GM18858 (cell line): ENCODE measurements around the gene KCNMA1.

Experiments used
- ATAC-seq: cut with Tn5 transposase; IDR thresholded peaks from one replicate; pipeline ENCODE4 v1.9.1; 2021; ENCODE audit not compliant: unreplicated experiment

The KCNMA1 gene

DNA sequence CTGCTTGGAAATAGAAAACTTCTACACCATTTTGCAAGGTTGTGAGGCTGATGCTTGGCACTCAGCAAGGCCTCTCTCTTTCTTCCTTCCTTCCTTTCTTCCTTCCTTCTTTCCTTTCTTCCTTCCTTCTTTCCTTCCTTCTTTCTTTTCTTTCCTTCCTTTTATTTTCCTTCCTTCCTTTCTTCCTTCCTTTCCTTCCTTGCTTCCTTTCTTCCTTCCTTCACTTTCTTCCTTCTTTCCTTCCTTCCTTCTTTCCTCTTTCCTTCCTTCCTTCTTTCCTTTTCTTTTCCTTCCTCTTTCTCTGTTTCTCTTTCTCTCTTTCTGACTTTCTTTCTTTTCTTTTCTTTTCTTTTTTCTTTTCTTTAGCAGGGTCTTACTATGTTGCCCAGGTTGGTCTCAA lies 460.4 kb downstream of the KCNMA1 start:
- ATAC-seq = no peak

DNA sequence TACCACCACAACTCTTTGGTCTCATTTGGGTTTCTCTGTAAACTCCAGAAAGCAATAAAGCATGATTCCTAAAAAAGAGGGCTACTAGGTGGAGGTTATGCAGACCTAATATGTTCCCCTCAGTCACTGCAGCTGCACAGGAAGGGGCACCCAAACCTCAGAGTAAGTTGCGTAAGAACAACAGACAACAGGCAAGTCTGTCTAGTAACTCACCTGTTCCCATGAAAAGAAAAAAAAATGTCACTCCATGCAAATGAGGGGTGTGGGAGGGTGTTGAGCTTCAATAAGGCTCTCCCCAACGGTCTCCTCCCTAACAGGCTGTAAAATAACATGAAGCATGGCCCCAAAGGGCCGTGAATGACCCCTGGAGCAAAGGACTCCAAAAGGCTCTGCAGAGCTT lies 461.4 kb downstream of the KCNMA1 start:
- ATAC-seq = no peak

DNA sequence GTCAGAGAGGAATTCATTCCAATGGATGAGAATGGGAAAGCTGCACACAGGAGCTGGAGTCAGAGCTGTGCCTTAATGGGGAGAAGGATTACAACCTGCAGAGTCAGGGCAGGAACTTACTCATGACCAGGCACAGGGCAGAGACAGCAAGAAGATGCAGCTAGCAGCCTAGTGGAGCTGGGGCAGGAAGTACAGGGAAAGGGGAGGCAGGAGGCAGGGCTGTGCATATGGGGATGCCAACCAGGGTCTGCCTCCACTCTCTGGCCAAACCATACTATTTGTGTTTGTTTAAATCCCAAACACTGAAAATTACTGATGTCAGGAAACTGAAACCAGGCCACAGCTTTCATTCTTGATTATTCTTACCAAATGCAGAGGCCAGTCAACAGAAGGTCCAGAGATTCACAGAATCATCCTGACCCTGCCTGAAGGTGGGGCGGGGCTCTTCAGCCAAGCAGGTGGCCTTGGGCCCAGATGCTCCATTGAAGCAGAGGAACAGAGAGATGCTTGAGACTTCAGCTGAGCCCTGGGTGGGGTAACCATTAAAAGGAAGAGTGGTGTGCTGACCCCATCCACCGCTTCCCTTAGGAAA lies 461.9 kb downstream of the KCNMA1 start:
- ATAC-seq = no peak

DNA sequence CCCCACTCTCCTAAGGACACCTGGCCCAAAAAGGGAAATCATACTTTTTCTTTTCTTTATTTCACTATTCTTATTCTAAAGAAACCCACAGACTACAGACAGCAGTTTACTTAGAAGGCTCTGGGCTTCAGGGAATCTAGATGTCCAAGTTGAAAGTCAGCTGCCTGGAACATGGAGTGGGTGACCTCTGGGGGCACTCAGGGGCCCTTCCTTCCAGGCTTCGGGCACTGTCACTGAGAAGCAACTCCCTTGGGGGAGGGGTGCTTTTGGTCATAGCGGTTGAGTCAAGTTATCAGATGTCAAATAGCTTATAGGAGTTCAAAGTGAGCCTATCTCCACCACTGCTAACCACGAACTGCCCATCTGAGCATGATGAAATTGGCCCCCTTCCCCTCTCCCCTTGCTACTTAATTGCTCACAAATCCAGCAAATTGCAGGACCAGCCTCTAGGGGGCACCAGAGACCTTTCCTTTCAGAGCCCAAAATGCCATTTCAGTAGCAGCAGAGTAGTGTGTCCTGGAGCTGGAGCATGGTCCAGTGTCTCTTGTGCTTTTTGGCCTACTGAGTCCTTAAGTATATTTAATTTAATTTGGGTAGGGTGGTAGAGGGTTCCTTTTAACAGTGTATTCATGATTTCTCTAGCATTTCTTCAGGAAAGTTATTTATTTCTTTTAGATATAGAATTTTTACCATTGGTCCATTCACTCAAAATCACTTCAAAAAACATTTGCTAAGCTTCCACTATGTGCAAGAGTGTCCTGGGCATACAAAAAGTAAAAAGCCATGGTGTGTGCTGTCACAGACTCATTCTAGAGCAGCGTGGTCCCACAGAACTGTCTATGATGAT lies 463.8 kb downstream of the KCNMA1 start:
- ATAC-seq = no peak

DNA sequence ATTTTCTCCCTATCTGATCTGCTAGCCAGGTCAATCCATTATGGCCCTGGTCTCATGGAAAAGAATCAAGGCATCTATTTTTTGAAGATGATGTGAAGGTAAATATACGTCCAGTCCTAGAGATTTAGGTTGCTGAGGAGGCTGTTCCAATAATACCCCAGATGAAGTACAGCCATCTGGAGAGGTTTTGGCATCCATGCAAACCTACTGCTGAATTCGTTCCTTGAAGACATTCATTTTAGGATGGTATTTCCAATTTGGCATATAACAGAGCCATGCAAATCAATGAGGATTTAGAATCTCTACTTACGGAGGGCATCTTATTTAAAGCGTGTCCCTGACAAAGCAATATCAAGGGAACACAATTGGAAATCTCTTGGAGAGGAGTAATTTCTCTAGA lies 465.5 kb downstream of the KCNMA1 start:
- ATAC-seq = no peak

DNA sequence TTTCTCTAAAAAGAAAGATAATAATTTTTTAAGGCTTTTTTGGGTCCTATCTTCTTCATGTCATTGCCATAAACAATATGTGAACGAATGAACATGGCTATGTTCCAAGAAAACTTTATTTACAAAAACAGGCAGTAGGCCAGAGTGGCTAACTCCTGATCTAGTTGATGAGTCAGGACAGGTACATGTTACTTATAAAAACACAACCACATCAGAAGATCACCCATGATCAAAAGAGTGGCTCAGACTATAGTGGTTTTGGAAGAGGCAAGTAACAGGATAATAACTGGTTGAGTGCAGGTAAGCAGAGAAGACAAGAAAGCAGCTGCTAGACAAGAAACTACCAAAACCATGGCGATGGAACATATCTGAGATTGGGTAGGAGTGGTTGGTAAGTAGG lies 468.7 kb downstream of the KCNMA1 start:
- no peak for ATAC-seq

DNA sequence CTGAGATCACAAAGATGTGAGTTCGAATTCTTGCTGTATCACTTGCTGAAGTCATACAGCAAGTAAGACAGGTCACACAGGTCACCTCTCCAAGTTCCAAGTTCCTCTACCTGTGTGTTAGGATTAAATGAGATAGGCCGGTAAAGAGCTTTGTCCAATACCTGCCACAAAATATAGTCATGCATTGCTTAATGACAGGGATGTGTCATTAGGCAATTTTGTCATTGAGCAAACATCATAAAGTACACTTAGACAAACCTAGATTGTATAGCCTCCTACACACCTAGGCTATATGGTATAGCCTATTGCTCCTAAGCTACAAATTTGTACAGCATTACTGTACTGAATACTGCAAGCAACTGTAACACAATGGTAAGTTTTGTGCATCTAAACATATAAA lies 469.4 kb downstream of the KCNMA1 start:
- ATAC-seq = no peak

DNA sequence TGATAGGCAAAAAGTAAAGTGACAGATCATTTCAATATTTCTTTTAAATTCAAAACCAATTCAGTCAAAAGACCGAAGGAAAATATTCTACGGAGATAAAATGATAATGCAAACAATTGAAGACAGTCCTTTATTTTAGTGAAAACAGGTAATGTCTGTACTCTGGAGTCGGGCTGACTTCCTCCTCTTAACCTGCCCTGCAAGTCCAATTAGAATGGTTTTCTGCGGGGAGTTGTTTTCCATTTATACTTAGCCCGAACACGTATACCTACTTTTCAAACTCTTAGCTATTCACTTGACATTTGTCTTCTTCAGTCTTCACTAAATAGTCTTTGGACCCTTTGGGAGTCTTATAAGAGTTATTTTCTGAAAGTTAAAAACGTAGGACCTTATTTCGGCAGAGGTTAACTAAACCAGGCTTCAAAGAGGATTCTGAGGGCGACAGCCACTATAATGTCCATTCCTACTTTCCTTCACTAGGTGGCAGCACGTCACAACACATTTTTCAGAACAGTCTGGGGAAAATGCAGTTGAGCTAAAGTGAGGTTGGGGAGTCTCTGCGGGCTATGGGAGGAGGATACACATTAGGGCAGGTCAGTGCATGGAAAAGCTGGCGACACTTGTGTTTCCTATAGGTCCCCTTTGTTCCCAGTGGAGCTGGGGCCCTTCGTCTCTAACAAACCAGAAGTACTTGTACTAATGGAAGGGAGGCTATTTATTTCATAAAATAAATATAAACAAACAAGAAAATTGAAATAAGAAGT lies 472.0 kb downstream of the KCNMA1 start:
- peak; percentile 53 for ATAC-seq

DNA sequence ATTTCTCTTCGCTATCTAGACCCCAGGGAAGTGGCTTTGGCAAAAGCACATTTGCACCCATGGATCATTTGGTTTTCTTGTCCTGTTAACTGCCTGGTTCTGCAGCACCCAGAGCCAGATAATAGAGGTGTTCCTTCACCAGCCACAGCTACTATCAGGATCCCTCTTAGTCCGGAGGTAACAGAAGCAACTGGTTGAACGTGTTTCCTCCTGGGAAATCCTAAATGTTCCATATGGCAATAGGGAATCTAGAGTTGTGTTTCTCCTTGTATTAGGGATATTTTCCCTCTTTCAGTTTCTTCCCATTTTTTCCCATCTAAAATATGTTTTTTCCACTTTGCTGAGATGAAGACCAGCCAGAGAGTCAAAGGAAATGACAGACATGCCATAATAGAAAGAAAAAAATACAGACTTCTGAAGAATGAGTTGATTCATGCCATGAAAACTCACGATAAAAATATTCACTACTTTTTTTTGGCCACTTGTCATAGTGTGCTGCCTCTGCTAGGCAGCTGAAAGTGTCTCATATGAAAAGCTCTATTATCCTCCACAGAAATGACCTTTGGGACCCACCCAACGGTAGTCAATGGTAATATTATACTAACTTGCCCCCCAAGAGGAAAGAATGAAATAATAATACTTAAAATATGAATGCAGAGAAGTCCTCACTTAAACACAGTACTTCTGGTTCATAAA lies 472.8 kb downstream of the KCNMA1 start:
- no peak for ATAC-seq

DNA sequence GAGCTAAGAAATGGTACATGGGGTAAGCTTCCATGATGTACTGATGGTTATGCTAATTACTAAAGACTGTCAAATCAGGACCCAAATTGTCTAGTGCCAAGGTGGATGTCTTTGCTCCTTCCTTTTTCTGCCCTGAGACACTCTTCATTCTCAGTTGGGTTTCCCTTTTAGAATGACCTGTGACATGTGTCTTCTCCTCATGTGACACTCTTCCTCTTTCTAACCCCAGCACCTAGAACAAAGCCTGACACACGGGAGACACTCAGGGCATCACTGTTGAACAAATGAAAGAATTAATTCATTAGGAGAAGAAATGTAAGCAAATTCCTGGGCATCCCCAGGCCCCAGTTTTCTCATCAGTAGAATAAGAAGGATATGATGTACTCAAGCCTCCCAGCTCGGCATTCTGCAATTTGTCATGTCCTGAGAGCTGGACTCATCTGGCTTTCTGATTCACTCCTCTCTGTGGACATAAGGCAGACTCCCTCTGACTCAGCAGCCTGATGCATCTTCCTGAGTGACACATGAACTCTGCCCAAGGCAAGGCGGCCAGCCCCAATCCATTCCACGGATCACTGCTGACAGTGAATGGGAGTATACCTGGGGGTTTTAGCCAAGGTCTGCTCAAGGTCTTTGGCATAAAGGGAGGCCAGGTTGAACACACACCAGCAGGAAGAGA lies 473.8 kb downstream of the KCNMA1 start:
- no peak for ATAC-seq

DNA sequence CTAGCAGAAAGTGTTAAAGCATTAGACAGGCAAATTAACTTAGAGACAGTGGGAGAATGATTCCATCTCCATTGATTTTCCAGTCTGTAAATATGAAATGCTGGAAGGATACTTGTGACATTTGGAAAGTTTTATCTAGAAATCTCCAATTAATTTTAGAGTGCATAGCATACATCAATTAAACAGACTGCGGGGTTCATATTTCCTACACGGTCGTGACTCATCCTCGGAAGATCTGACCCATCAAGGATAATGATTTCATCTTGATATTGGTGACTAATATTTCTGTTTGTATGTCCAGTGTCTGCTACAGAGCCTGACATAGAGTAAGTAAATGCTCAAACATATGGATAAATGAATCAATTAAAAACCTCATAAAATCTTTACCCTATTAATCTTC lies 474.9 kb downstream of the KCNMA1 start:
- no peak for ATAC-seq

DNA sequence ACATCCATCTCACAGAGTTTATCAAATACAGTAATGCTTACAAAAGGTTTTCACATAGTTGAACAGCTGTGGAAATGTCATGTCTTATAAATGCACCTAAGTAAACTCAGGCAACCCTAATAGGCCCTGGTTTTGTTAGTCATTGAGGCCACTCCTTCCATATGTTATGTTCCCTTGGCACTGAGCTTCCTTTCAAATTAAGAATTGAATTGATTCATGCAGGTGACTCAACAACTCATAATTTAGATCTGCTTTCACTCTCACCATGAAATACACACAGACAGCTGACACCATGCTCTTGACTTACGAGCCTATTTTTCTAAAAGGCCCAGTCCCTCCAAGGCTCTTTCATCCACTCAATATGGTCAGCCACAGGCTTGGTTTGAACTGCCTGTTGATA lies 476.9 kb downstream of the KCNMA1 start:
- no peak for ATAC-seq

DNA sequence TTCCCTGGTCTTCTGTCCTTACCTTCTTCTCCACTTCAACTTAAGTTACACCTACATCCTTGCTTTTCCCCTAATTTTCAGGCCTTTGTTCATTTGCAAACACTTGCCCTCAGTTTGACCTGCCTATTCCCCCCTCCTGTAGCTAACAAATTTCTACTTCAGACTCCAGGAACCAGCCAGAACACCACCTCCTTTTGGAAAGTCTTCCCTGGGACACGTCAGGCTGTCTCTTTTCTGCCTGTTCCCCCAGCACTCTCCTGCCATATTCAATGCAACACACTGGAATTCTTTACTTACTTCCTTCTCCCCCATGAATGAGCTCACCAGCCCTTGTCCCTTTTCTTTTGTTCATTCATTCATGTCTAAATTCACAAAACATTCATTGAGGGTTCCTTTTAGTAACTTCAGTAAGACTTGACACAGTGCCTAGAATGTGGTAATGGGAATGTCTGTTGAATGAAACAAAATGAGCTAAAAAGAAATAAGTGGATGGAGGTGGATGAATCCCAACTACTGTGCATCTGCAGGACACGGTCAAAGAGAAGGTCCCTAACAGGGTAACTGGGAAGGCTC lies 478.0 kb downstream of the KCNMA1 start:
- no peak for ATAC-seq

DNA sequence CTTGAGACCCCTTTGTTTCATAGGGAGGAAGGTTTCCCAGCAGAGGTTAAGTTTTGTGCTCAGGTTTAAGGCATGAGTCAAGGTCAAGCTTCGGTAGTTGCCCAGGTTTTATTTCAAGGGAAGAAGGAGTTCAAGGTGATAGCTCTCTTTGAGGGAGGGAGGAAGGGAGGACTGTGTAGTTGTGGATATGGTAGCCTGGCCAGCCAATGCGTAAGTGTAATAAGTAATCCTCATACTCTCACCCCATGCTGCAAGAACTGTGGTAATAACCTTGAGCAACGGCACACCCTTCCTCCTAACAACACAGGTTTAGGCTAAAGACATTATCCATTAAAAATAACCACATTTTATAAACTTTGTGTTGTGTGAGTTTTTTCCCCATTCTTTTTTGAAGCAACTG lies 478.9 kb downstream of the KCNMA1 start:
- no peak for ATAC-seq

DNA sequence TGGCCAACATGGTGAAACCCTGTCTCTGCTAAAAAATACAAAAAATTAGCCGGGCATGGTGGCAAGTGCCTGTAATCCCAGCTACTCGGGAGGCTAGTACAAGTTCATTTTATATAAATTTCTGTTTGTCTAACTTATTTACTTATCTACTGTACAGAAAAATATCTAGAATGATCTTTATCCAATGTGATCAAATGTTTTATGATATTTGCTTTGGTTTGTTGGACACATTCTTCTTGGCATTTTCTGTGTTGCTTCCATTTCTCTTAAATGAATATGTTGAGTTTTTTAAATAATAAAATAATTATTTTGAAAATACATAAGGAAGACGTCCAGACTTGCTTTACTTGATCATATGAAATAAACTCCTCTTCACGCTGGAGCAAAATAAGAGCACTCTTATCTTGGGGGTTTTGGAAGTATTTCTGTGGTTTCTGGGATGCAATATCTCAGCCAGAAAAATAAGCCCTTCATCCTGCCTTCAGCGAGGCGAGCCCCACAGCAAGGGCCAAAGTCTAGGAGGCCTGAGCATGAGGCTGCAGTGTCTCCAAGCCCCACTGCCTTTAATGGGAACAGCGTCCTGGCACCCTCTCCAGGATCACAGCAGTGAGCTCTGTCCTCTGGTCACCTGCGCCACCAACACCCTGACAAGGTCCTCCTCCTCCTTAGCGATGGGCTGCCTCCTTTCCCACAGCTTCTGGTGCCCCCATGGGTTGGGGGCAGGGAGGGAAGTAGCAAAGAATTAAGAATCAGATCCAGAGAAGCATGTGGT lies 480.2 kb downstream of the KCNMA1 start:
- ATAC-seq = no peak

DNA sequence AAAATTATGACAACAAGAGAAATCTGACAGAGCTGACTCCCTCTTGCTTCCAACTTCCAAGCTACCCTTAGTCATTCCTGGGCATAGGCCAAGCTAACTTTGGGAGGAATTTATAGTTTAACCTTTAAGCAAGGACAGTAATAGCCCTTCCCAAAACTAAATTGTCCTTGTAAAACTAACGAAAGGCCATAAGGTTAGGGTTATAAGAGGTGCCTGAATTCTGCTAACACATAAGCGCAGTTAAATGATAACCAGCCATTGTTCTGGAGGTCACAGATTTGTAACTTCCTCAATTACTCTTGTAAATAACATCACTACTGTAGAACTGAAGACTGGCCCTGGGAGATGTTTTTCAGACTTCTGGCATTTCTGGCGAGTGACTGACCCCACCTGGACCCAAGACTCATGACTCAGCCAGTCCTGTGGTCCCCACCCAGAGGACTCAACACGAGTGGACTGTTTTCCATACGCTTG lies 481.2 kb downstream of the KCNMA1 start:
- ATAC-seq = no peak

DNA sequence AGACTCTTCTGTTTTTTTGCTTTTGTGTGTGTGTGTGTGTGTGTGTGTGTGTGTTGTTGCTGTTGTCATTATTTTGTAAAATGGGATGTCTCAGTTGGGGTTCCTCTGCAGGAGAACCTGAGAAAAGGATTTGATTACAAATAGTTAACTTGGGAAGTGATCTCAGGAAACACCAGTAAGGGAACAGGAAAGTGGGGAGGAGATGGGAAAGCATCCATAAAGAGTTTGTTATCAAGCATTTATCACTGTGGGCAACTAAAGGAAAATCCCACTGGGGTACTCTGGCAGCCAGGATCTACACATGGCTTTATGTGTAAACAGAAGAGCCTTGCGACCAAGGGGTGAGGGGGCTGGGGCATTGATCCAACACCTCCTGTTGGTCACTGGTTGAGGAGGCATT lies 485.4 kb downstream of the KCNMA1 start:
- ATAC-seq = no peak

DNA sequence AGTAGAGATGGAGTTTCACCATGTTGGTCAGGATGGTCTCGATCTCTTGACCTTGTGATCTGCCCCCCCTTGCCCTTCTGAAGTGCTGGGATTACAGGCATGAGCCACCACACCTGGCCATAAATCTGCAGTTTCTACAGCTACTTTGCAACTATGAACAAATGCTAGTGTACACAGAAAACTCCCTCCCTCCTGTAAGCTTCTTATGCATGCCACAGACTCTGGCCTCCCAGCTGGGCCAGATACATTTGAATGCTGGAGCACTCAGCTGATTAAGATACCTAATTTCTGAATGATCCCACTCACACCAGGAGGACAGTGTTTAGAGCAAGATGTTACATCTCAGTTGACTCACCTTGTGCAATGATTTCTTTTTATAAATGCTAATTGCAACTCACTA lies 486.2 kb downstream of the KCNMA1 start:
- no peak for ATAC-seq

DNA sequence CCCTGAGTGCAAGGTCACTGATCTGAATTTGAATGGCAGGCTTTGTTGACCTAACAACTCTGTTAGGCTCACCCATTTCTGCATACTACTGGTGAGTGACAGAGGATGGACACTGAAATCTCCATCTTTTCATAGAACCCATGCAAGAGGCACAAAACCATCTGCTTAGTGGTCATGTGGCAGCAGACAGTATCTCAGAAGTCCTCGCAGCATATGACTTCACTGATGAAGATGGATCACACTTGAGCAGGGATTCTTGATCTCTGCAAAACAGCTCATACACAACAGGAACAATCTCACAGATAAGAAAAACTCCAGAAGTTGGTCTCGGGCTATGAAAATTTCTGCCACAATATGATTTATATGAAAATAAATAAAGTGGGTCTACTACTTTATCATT lies 487.9 kb downstream of the KCNMA1 start:
- ATAC-seq = no peak

DNA sequence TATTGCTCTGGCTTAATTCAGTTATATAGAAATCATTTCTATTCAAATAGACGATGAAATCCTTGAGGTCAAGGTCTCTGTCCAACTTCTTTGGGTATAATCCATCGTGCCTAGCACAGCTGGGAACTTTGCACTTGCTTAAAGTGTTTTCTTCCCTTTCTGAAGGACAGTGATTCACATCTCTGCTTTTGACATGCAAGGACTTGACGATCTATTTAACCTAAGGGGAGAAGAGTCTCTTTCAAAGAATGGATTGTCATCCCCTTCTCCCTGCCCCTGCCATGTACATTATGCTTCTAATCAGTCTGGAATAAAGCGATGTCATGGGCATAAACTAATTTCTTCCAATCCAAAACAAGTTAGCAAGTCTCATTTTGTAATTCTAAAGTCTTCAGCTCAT lies 488.6 kb downstream of the KCNMA1 start:
- ATAC-seq = no peak
